Stimulated activated CD4-positive, alpha-beta T cell treated with anti-CD3 and anti-CD28 coated beads, TNF-alpha, amount 100 ng/mL, for 48 hours (primary cell): ENCODE measurements around the gene ADAMTS17.

Experiments used
- DNase-seq, 3 donors: peaks; one replicate each; pipeline ENCODE4 v3.0.0-alpha.2; 2020; ENCODE audit warnings: low read depth in 3 of 3

The ADAMTS17 gene

GRCh38 chr15:100341750-100342560 lies at the start of gene ADAMTS17:
TSS of gene ADAMTS17 (minus strand) at chr15:100341975. CDS start at chr15:100341899, 76 bp downstream.
- DNase-seq, result peak; percentile 84 to 94 (median 90)

GRCh38 chr15:100385300-100386050 lies 43.7 kb upstream of the ADAMTS17 start:
- no peak for DNase-seq

GRCh38 chr15:100384108-100384410 lies 42.3 kb upstream of the ADAMTS17 start:
- no peak for DNase-seq

GRCh38 chr15:100383302-100384107 lies 41.7 kb upstream of the ADAMTS17 start:
- DNase-seq, result peak in 1 of 3 donors; percentile 8

GRCh38 chr15:100373942-100374341 lies 32.2 kb upstream of the ADAMTS17 start:
- no peak for DNase-seq

GRCh38 chr15:100373120-100373896 lies 31.5 kb upstream of the ADAMTS17 start:
- DNase-seq, result no peak

- no peak for DNase-seq
Measured at GRCh38 chr15:100372739-100373119, 31.0 kb upstream of the ADAMTS17 start.

- DNase-seq, result no peak
Measured at GRCh38 chr15:100355342-100355741, 13.6 kb upstream of the ADAMTS17 start.

GRCh38 chr15:100353449-100353848 lies 11.7 kb upstream of the ADAMTS17 start:
- DNase-seq, result no peak

- DNase-seq, result no peak
Measured at GRCh38 chr15:100350434-100351226, 8.9 kb upstream of the ADAMTS17 start.

- DNase-seq, result peak; percentile 77 to 84 (median 79)
Measured at GRCh38 chr15:100349696-100350433, 8.1 kb upstream of the ADAMTS17 start.

- DNase-seq, result no peak
Measured at GRCh38 chr15:100349321-100349695, 7.5 kb upstream of the ADAMTS17 start.

GRCh38 chr15:100348578-100348977 lies 6.8 kb upstream of the ADAMTS17 start:
- no peak for DNase-seq

- no peak for DNase-seq
Measured at GRCh38 chr15:100346866-100347512, 5.2 kb upstream of the ADAMTS17 start.

GRCh38 chr15:100345438-100345837 lies 3.7 kb upstream of the ADAMTS17 start:
- DNase-seq, result no peak

- DNase-seq, result no peak
Measured at GRCh38 chr15:100343251-100343650, 1.5 kb upstream of the ADAMTS17 start.

GRCh38 chr15:100341239-100341749 lies 481 bp downstream of the ADAMTS17 start:
- no peak for DNase-seq

GRCh38 chr15:100340721-100341238 lies 995 bp downstream of the ADAMTS17 start:
- no peak for DNase-seq

- DNase-seq, result no peak
Measured at GRCh38 chr15:100339999-100340398, 1.8 kb downstream of the ADAMTS17 start.
